Activated CD4-positive, alpha-beta memory T cell treated with anti-CD3 and anti-CD28 coated beads for 36 hours (primary cell): ENCODE results near the gene TOM1. TPM values are rescaled to one million over a fixed set of nuclear protein-coding genes. Genes with fewer than 3 reads are reported as not detected.

ENCODE experiments used
- CTCF ChIA-PET: fragments of 350-600 bp; sonication (Branson Sonifier 250); formaldehyde crosslinking; loops from one replicate; lab custom pipeline; 2021; ENCODE audit warnings: antibody characterized with exemption, inconsistent platforms; lab: Charles Lee
- POLR2A ChIA-PET: fragments of 350-600 bp; sonication (Branson Sonifier 250); formaldehyde crosslinking; loops from one replicate; lab custom pipeline; 2021; ENCODE audit warnings: antibody characterized with exemption; lab: Charles Lee
- DNase-seq: peaks from one replicate; pipeline ENCODE4 v3.0.0-alpha.2; 2020
- H3K27ac Mint-ChIP-seq: one replicate; pipeline ENCODE4 v1.8.0; 2021; ENCODE audit warnings: mixed read lengths
- H3K27me3 Mint-ChIP-seq: one replicate; pipeline ENCODE4 v1.8.0; 2021; ENCODE audit warnings: mixed read lengths
- H3K36me3 Mint-ChIP-seq: one replicate; pipeline ENCODE4 v1.8.0; 2021; ENCODE audit warnings: mixed read lengths
- H3K4me1 Mint-ChIP-seq: one replicate; pipeline ENCODE4 v1.8.0; 2021; ENCODE audit warnings: low read depth, mixed read lengths
- H3K4me3 Mint-ChIP-seq: one replicate; pipeline ENCODE4 v1.8.0; 2021; ENCODE audit warnings: mild to moderate bottlenecking, mixed read lengths
- H3K9me3 Mint-ChIP-seq: one replicate; pipeline ENCODE4 v1.8.0; 2021; ENCODE audit warnings: mixed read lengths
- intact Hi-C: fragments of 100-400 bp; cut with micrococcal nuclease; formaldehyde crosslinking; loops from one replicate; pipeline ENCODE4 v1.15.1; 2023
- total RNA-seq, 2 experiments: library from RNA; stranded (reverse); gene quantifications; one replicate each; pipeline ENCODE4 v1.2.3, GENCODE V29; 2021

TOM1 gene
- total RNA-seq, 2 experiments from 2014 or later: 29.8 to 31.1 TPM

DNA sequence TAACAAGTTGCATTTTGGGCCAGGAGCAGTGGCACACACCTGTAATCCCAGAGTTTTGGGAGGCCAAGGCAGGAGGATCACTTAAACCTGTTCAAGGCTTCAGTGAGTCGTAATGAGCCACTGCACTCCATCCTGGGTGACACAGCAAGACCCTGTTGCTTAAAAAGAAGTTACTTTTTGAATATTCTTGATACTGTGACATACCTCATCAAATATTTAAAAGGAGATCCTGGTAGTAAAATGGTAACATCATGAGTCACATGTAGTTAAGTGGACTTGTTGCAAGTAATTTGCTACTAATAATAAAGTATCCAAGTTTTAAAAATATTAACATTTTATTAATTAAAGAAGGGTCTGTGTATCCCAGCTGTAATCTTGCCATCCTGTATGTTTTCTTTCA is 24.1 kb upstream of the TOM1 start:
- peaks cover 34% of the 10 kb centered on the region for H3K4me1 Mint-ChIP-seq
- no peak overlapping the region for H3K27ac Mint-ChIP-seq
- peak; percentile 13 for DNase-seq
- no peaks in the 10 kb centered on the region for H3K9me3 Mint-ChIP-seq
- H3K27me3 Mint-ChIP-seq: no peaks in the 10 kb centered on the region
- H3K4me3 Mint-ChIP-seq: no peak overlapping the region
- ChIA-PET POLR2A (no interaction called here), CTCF (no interaction called here)
- peaks cover 41% of the 10 kb centered on the region for H3K36me3 Mint-ChIP-seq
- intact Hi-C loops: no loop called here

DNA sequence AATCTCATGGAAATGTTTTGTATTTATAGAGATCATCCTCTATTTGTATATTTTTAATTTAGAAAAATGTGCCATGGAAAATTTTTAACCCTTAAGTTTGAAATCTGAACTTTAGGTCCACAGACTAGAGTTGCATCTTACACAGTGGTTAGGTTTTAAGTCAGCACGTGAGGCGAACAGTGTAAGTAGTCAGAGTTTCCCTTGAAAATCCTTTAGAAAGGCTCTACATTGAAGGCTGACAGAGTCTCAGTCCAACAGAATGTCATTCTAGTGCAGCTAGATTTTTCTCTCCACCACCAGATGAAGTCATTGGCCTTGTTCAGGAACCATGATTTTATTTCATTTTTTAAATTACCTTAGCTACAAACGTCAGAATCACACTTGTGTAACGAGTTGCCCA is 23.7 kb upstream of the TOM1 start:
- Mint-ChIP-seq H3K27ac (no peak overlapping the region), H3K4me3 (no peak overlapping the region), H3K36me3 (peaks cover 42% of the 10 kb centered on the region), H3K4me1 (peaks cover 35% of the 10 kb centered on the region), H3K27me3 (no peaks in the 10 kb centered on the region), H3K9me3 (no peaks in the 10 kb centered on the region)
- POLR2A ChIA-PET: no interaction called here
- CTCF ChIA-PET: no interaction called here
- intact Hi-C loops: no loop called here
- DNase-seq: no peak

DNA sequence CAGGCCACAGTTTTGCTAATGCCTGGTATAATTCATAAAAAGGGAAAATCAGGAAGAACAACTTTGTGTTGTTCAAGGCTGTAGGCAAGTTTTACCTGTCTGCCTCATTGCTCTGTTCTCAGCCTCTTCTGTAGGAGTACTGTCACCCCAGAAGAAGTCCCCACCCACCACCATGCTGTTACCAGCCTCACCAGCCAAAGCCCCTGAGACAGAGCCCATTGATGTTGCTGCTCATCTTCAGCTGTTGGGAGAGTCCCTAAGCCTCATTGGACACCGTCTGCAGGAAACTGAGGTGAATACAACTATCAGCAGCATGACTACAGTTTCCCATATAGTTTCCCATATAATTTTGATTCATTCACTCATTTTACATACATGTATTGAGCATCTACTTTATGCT is 11.6 kb upstream of the TOM1 start:
- Mint-ChIP-seq H3K4me1 (peaks cover 2% of the 10 kb centered on the region), H3K27me3 (no peaks in the 10 kb centered on the region), H3K4me3 (no peak overlapping the region), H3K9me3 (no peaks in the 10 kb centered on the region), H3K27ac (no peak overlapping the region), H3K36me3 (peaks cover 36% of the 10 kb centered on the region)
- intact Hi-C loops: no loop called here
- DNase-seq: no peak
- POLR2A ChIA-PET: no interaction called here
- CTCF ChIA-PET: no interaction called here

DNA sequence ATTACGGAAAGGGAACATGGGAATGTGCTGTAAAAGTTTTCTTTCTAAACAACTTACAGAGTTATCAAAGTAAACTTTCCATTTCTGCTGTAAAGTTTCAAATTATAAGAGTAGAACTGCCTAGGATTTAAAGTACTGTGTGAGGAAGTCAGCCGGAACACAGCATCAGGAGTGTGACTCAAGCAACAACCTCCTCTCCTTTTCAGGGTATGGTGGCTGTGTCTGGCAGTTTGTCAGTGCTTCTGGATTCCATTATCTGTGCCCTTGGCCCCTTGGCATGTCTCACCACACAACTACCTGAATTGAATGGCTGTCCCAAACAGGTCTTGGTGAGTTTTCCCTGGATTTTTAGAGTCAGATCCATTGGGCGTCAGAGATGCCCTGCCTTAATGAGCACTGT is 6.9 kb upstream of the TOM1 start:
- no peak for DNase-seq
- no peaks in the 10 kb centered on the region for H3K9me3 Mint-ChIP-seq
- H3K4me3 Mint-ChIP-seq: no peak overlapping the region
- intact Hi-C loops: no loop called here
- H3K36me3 Mint-ChIP-seq: peaks cover 33% of the 10 kb centered on the region
- ChIA-PET CTCF (interaction anchor here (0.9 kb wide), 1 partner anchor 61 kb away, joined by 3 read pairs; no protein-coding TSS in a partner anchor), POLR2A (no interaction called here)
- no peak overlapping the region for H3K27ac Mint-ChIP-seq
- no peaks in the 10 kb centered on the region for H3K27me3 Mint-ChIP-seq
- H3K4me1 Mint-ChIP-seq: no peaks in the 10 kb centered on the region

DNA sequence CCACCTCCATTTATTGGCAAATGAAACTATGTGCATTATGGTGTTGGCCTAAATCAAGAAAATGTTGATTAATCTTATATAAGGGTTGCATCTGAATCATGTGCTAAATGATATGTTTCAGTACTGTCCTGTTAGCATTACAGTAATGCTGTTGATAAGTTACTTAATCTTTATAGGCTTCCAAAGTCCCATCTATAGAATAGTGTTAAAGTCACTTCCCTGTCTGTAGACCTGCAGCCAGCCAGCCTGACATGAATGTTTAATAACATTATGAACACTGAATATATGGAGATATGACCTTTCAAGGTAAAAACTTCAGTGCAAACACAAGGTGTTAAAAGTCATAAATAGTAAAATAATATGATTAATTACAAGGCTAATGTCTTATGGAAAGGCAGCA is 3.6 kb upstream of the TOM1 start:
- DNase-seq: no peak
- ChIA-PET POLR2A (no interaction called here), CTCF (interaction anchor here (1.2 kb wide), 1 partner anchor 11 kb away, joined by 3 read pairs; no protein-coding TSS in a partner anchor)
- intact Hi-C loops: no loop called here
- no peaks in the 10 kb centered on the region for H3K9me3 Mint-ChIP-seq
- peaks cover 24% of the 10 kb centered on the region for H3K36me3 Mint-ChIP-seq
- peaks cover 10% of the 10 kb centered on the region for H3K4me1 Mint-ChIP-seq
- no peak overlapping the region for H3K4me3 Mint-ChIP-seq
- no peaks in the 10 kb centered on the region for H3K27me3 Mint-ChIP-seq
- H3K27ac Mint-ChIP-seq: no peak overlapping the region

DNA sequence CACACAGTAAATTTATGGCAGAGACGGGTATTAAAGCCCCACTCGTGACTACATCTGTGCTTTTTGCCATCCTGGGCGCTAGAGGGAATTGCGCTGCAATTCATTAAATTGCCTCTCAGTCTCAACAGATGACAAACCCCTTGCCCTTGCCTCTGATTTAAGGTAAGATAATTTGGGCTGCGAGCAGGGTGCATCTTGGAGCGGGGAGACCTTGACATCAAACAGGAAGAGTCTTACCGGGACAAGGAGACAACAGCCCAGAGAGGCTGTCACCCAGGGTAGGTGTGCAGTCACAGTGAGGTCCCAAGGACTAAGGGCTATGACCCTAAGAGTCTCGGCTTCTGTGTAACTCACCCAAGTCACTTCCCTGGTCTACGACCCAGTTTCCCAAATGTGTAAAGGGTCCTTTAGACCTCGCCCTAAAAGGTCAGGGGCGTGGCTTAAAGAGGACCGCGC is 449 bp upstream of the TOM1 start:
- ChIA-PET CTCF (interaction anchor here (0.6 to 1.2 kb wide), 8 partner anchors 11 to 767 kb away, joined by 3 to 9 read pairs (median 4); no protein-coding TSS in a partner anchor), POLR2A (interaction anchor here (0.9 to 2.5 kb wide), 5 partner anchors 11 to 42 kb away, joined by 3 to 19 read pairs (median 4); partner anchors contain the start of gene HMGXB4)
- no peaks in the 10 kb centered on the region for H3K27me3 Mint-ChIP-seq
- no peak for DNase-seq
- peaks cover 30% of the 10 kb centered on the region for H3K4me1 Mint-ChIP-seq
- H3K27ac Mint-ChIP-seq: peak overlapping the region; percentile 87
- peaks cover 2% of the 10 kb centered on the region for H3K36me3 Mint-ChIP-seq
- peak overlapping the region; percentile 83 for H3K4me3 Mint-ChIP-seq
- intact Hi-C loops: no loop called here
- H3K9me3 Mint-ChIP-seq: no peaks in the 10 kb centered on the region

DNA sequence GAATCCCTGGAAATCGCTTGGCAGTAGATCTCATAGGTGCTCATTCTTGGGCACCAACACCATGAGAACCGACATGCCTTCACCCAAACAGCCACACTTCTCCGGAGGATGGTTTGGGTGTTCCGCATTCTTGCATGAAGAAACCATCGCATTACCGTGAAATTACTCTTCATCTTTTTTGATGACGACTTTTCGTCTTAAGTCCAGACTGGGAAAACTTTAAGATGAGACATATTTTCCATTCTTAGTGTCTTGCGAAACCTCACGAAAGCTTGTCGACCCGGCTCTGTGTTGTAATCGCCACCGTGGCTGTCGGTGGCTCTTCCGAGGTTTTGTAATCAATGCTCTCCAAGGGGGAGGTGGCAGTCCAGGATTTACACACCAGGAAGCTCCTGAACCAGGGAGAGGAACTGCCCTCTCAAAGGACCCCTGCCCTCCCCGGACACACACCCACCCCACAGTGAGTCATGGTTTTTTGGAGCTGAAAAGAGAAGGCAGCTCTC is 1.7 kb downstream of the TOM1 start:
- Mint-ChIP-seq H3K27me3 (no peaks in the 10 kb centered on the region), H3K27ac (peak overlapping the region; percentile 71), H3K9me3 (no peaks in the 10 kb centered on the region), H3K4me3 (peak overlapping the region; percentile 83), H3K36me3 (no peaks in the 10 kb centered on the region), H3K4me1 (peaks cover 46% of the 10 kb centered on the region)
- intact Hi-C loops: loop anchor here (2.0 to 10.0 kb wide), 3 partner anchors 29 to 103 kb away; partner anchors contain the start of genes HMGXB4 and MCM5
- DNase-seq: peak; percentile 40
- ChIA-PET CTCF (interaction anchor here (0.9 kb wide), 1 partner anchor 70 kb away, joined by 3 read pairs; no protein-coding TSS in a partner anchor), POLR2A (interaction anchor here (0.7 to 1.7 kb wide), 4 partner anchors 9 to 346 kb away, joined by 3 to 5 read pairs (median 4); partner anchors contain the start of gene APOL6)

DNA sequence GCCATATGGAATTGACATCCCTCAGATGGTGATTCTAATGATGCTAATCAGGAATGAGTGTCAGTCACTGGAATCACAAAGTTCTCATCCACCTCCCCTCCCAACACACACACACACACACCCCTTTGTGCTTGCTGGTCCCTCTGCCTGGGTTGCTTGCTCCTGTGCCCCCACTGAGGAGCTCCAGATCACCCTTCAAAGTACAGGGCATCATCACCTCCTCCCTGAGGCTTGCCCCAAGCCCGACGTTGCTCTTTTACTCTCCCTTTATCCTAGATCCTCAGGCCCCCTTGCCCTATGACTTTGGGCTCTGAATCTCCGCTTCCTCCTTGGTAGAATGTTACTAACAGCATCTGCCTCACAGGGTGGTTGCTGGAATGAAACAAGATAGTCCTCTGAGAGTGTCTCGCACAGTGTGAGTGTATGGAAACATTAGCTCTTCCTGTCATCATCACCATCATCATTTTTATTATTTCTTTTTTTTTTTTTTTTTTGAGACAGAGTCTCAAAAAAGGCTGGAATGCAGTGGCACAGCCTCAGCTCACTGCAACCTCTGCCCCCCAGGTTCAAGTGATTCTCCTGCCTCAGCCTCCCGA is 3.4 kb downstream of the TOM1 start:
- intact Hi-C loops: loop anchor here (10.0 kb wide), 1 partner anchor 102 kb away; the partner anchor contains the start of gene MCM5
- H3K27ac Mint-ChIP-seq: peak overlapping the region; percentile 1
- H3K27me3 Mint-ChIP-seq: no peaks in the 10 kb centered on the region
- ChIA-PET POLR2A (interaction anchor here (0.6 kb wide), 1 partner anchor 8 kb away, joined by 3 read pairs; no protein-coding TSS in a partner anchor), CTCF (interaction anchor here (1.2 kb wide), 1 partner anchor 25 kb away, joined by 3 read pairs; no protein-coding TSS in a partner anchor)
- H3K9me3 Mint-ChIP-seq: no peaks in the 10 kb centered on the region
- no peak for DNase-seq
- no peaks in the 10 kb centered on the region for H3K36me3 Mint-ChIP-seq
- peaks cover 62% of the 10 kb centered on the region for H3K4me1 Mint-ChIP-seq
- H3K4me3 Mint-ChIP-seq: no peak overlapping the region

DNA sequence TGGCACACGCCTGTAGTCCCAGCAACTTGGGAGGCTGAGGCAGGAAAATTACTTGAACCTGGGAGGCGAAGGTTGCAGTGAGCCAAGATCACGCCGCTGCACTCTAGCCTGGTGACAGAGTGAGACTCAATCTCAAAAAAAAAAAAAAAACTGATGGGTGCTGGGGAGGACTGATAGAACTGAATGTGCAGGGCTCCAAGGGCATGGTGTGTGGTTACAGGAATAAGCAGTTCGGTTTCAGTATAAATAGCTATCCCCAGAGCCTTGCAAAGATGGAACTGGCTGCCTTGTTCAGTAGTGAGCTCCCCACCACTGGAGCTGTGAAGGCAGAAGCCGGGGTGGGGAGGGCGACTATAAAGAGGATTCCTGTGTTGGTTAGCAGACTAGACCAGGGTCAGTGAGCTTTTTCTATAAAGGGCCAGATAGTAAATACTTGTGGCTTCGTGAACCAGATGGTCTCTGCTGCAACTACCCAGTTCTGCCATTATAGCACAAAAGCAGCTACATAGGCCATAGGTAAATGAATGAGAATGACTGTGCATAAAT is 5.9 kb downstream of the TOM1 start:
- Mint-ChIP-seq H3K4me3 (no peak overlapping the region), H3K27ac (no peak overlapping the region), H3K36me3 (no peaks in the 10 kb centered on the region), H3K4me1 (peaks cover 76% of the 10 kb centered on the region), H3K9me3 (no peaks in the 10 kb centered on the region), H3K27me3 (no peaks in the 10 kb centered on the region)
- DNase-seq: no peak
- intact Hi-C loops: loop anchor here (10.0 kb wide), 1 partner anchor 99 kb away; the partner anchor contains the start of gene MCM5
- ChIA-PET CTCF (interaction anchor here (1.1 to 1.3 kb wide), 3 partner anchors 24 to 46 kb away, joined by 3 read pairs; no protein-coding TSS in a partner anchor), POLR2A (no interaction called here)

DNA sequence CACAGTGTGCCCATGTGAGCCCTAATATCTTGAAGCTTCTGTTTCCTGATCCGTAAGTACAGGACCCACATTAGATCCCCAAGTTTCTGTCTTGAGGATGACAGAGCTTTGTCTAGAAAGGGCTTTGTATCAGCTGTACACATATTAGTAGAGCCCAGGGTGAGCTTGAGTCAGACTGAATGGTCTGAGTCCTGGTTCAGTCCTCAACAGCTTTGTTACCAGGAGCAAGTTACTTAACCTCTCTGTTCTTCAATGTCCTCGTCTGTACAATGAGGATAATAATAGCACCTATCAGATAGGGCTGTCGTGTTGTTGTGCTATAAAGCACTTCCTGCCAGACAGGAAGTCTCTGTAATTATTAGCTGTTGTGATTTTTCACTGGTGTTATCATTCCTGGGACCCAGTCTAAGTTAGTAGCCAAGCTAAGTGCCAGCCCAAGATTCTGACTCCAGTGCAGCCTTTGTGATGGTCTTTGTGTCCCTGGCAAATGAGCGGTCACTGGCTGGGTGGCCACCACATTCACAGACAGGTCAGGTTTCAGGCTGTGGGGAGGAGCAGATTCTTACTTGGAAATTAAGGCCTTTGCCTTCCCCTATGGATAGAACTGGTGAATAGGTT is 6.8 kb downstream of the TOM1 start:
- peak overlapping the region; percentile 42 for H3K27ac Mint-ChIP-seq
- no peaks in the 10 kb centered on the region for H3K27me3 Mint-ChIP-seq
- POLR2A ChIA-PET: interaction anchor here (0.8 kb wide), 1 partner anchor 48 kb away, joined by 4 read pairs; no protein-coding TSS in a partner anchor
- peaks cover 80% of the 10 kb centered on the region for H3K4me1 Mint-ChIP-seq
- no peaks in the 10 kb centered on the region for H3K36me3 Mint-ChIP-seq
- H3K4me3 Mint-ChIP-seq: no peak overlapping the region
- intact Hi-C loops: loop anchor here (10.0 kb wide), 1 partner anchor 98 kb away; the partner anchor contains the start of gene MCM5
- DNase-seq: no peak
- no peaks in the 10 kb centered on the region for H3K9me3 Mint-ChIP-seq
- CTCF ChIA-PET: interaction anchor here (0.6 to 1.3 kb wide), 4 partner anchors 11 to 315 kb away, joined by 3 read pairs; no protein-coding TSS in a partner anchor

DNA sequence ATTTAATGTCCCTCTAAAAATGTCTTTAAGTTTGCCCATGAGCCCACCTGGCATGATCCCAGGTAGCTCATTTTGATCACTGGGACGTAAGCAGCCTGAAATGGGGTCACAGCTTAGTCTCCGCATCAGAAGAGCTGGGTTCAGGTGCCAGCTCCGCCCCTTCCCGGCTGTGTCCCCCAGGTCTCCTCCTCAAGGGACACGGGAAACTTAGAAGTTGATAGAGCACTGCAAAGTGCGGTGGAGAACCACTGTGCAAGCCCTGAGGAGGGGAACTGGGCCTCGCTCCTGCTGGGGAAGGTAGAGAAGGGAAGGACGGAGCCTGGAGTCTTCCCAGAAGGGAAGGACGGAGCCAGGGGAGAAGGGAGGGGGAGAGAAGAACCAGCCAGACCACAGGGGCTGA is 7.7 kb downstream of the TOM1 start:
- H3K4me1 Mint-ChIP-seq: peaks cover 83% of the 10 kb centered on the region
- intact Hi-C loops: loop anchor here (10.0 kb wide), 1 partner anchor 97 kb away; the partner anchor contains the start of gene MCM5
- no peak for DNase-seq
- H3K4me3 Mint-ChIP-seq: no peak overlapping the region
- H3K27ac Mint-ChIP-seq: no peak overlapping the region
- no peaks in the 10 kb centered on the region for H3K27me3 Mint-ChIP-seq
- CTCF ChIA-PET: interaction anchor here (1.3 kb wide), 1 partner anchor 12 kb away, joined by 3 read pairs; no protein-coding TSS in a partner anchor
- H3K9me3 Mint-ChIP-seq: no peaks in the 10 kb centered on the region
- POLR2A ChIA-PET: interaction anchor here (0.8 kb wide), 1 partner anchor 49 kb away, joined by 4 read pairs; no protein-coding TSS in a partner anchor
- H3K36me3 Mint-ChIP-seq: no peaks in the 10 kb centered on the region
